ENCODE results near the gene SPINT3. TPM values are rescaled to one million over a fixed set of nuclear protein-coding genes. Genes with fewer than 3 reads are reported as not detected.

Gene SPINT3
- total and polyA plus RNA-seq, 4 donors, result 0.18 TPM; not detected in 3

DNA sequence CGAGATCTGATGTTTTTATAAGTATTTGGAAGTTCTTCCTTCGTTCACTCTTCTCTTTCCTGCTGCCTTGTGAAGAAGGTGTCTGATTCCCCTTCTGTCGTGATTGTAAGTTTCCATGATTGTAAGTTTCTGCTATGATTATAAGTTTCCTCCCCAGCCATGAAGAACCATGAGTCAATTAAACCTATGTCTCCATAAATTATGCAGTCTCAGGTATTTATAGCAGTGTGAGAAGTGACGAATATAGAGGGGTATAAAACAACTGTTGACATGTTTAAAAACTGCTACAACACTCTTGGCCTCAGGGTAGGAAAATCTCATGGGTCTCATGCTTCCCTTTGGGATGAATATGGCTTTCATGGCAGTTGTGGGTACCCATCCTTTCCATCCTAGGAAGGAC, 51.7 kb downstream of the SPINT3 start:
- Histone ChIP-seq H3K4me3 (no peak overlapping the region), H3K36me3 (ENCODE audit: control insufficient read depth in 4 of 4, insufficient read depth in 4 of 4, low read length in 4 of 4) (no peaks in the 10 kb centered on the region), H3K4me1 (ENCODE audit: control insufficient read depth in 5 of 5, insufficient read depth in 5 of 5, low read length in 5 of 5) (no peaks in the 10 kb centered on the region), H3K9ac (ENCODE audit: insufficient read depth in 1 of 2, low read length in 2 of 2) (no peak overlapping the region), H3K27ac (ENCODE audit: low read depth in 1 of 2, low read length in 1 of 2) (no peak overlapping the region), H3K27me3 (ENCODE audit: control insufficient read depth in 3 of 3, insufficient read depth in 3 of 3, low read length in 2 of 3) (peaks cover 0 to 11% (median 4%) of the 10 kb centered on the region in 3 donors), H3K9me3 (ENCODE audit: control insufficient read depth in 4 of 4, insufficient read depth in 3 of 4, low read length in 3 of 4) (no peaks in the 10 kb centered on the region)
- ATAC-seq (ENCODE audit: insufficient read depth, low FRiP score), result no peak
- 75 to 88% methylated on average over 4 of the region's 4 CpGs for WGBS, 2 donors
- no peak for DNase-seq
- TF ChIP-seq, protein P1, sequence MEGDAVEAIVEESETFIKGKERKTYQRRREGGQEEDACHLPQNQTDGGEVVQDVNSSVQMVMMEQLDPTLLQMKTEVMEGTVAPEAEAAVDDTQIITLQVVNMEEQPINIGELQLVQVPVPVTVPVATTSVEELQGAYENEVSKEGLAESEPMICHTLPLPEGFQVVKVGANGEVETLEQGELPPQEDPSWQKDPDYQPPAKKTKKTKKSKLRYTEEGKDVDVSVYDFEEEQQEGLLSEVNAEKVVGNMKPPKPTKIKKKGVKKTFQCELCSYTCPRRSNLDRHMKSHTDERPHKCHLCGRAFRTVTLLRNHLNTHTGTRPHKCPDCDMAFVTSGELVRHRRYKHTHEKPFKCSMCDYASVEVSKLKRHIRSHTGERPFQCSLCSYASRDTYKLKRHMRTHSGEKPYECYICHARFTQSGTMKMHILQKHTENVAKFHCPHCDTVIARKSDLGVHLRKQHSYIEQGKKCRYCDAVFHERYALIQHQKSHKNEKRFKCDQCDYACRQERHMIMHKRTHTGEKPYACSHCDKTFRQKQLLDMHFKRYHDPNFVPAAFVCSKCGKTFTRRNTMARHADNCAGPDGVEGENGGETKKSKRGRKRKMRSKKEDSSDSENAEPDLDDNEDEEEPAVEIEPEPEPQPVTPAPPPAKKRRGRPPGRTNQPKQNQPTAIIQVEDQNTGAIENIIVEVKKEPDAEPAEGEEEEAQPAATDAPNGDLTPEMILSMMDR (IDR thresholded peaks at IDR 0.05; ENCODE audit: control extremely low read depth, extremely low read depth), result no peak

DNA sequence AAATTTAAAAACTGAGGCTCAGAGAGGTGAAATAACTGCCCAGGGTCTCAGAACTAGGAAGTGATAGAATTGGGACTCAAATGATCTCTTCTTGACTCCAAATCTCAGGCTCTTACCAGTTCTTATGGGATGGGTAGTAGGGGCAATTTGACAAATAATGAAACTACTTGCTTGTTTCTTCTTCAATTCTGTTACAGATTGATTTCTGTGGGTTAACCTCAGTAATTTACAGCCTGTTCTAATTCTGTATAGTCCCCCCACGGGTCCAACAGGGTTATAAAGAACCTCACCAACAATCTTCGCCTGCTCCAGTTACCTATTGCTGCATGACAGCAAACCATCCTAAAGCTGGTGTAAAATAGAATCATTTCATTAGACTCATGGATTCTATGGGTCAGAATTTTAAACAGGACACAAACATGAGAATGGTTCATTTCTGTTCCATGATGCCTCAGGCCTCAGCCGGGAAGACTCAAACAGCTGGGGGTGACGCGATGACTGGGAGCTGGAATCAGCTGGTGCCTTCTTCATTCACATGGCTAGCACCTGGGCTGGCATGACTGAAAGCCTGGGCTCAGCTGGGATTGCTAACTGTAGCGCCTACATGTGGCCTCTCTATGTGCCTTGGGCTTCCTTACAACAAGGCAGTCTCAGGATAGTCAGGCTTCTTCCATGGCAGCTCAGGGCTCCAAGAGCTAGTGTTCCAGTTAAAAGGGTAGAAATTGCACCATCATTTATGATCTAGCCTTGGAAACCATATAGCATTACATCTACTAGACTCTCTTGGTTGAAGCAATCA, 52.5 kb downstream of the SPINT3 start:
- Histone ChIP-seq H3K4me3 (no peak overlapping the region), H3K4me1 (ENCODE audit: control insufficient read depth in 5 of 5, insufficient read depth in 5 of 5, low read length in 5 of 5) (no peaks in the 10 kb centered on the region), H3K9ac (ENCODE audit: insufficient read depth in 1 of 2, low read length in 2 of 2) (no peak overlapping the region), H3K27me3 (ENCODE audit: control insufficient read depth in 3 of 3, insufficient read depth in 3 of 3, low read length in 2 of 3) (peaks cover 0 to 5% (median 2%) of the 10 kb centered on the region in 3 donors), H3K36me3 (ENCODE audit: control insufficient read depth in 4 of 4, insufficient read depth in 4 of 4, low read length in 4 of 4) (no peaks in the 10 kb centered on the region), H3K27ac (ENCODE audit: low read depth in 1 of 2, low read length in 1 of 2) (no peak overlapping the region), H3K9me3 (ENCODE audit: control insufficient read depth in 4 of 4, insufficient read depth in 3 of 4, low read length in 3 of 4) (no peaks in the 10 kb centered on the region)
- WGBS, 2 donors, result 88 to 93% methylated on average over 6 of the region's 6 CpGs
- DNase-seq, result no peak
- ATAC-seq (ENCODE audit: insufficient read depth, low FRiP score), result no peak
- TF ChIP-seq, protein P1 (IDR thresholded peaks at IDR 0.05; ENCODE audit: control extremely low read depth, extremely low read depth), result no peak

Small RNA genes within 50 kb of the gene (small RNA-seq; reads per million reads assigned to genes)
- gene AL031663.1 (ENCODE audit: low replicate concordance) (not detected), gene HSPD1P21 (ENCODE audit: low replicate concordance) (not detected), gene RNA5SP485 (ENCODE audit: low replicate concordance) (not detected)

Other genes with a start within 250 kb of the SPINT3 start
- under 1 TPM in 1 of 2 donors, not detected in 1; 0.12 TPM for gene RBPJL, start 208.8 kb downstream of the SPINT3 start, total RNA-seq
- not detected for gene RBPJL, start 208.8 kb downstream of the SPINT3 start, polyA plus RNA-seq
- gene MATN4, start 207.3 kb downstream of the SPINT3 start, total RNA-seq, result under 1 TPM; 0.46 to 0.49 TPM
- gene MATN4, start 207.3 kb downstream of the SPINT3 start, polyA plus RNA-seq, result under 1 TPM; 0.14 to 0.24 TPM
- 100 to 1,000 TPM; 250 to 313 TPM for gene SDC4, start 167.2 kb downstream of the SPINT3 start, total RNA-seq
- gene SDC4, start 167.2 kb downstream of the SPINT3 start, polyA plus RNA-seq, result 100 to 1,000 TPM; 239 to 258 TPM
- gene SYS1, start 152.5 kb downstream of the SPINT3 start, total RNA-seq, result 10 to 100 TPM; 21.3 to 45.5 TPM
- gene SYS1, start 152.5 kb downstream of the SPINT3 start, polyA plus RNA-seq, result 10 to 100 TPM; 24.9 to 57.5 TPM
- gene TP53TG5, start 137.3 kb downstream of the SPINT3 start, total RNA-seq, result not detected
- gene TP53TG5, start 137.3 kb downstream of the SPINT3 start, polyA plus RNA-seq, result under 1 TPM; 0.03 to 0.28 TPM
- 10 to 100 TPM; 11.7 to 61.1 TPM for gene DBNDD2, start 107.3 kb downstream of the SPINT3 start, total RNA-seq
- 10 to 100 TPM; 54.6 to 75.4 TPM for gene DBNDD2, start 107.3 kb downstream of the SPINT3 start, polyA plus RNA-seq
- gene PIGT, start 99.5 kb downstream of the SPINT3 start, total RNA-seq, result 100 to 1,000 TPM in 1 of 2 donors, 10 to 100 TPM in 1; 33.6 to 107 TPM
- gene PIGT, start 99.5 kb downstream of the SPINT3 start, polyA plus RNA-seq, result 10 to 100 TPM; 71.6 to 73.0 TPM
- gene WFDC2, start 45.9 kb downstream of the SPINT3 start, total RNA-seq, result 100 to 1,000 TPM in 1 of 2 donors, 10 to 100 TPM in 1; 62.8 to 499 TPM
- gene WFDC2, start 45.9 kb downstream of the SPINT3 start, polyA plus RNA-seq, result 1,000 to 10,000 TPM in 1 of 2 donors, 100 to 1,000 TPM in 1; 547 to 1,020 TPM
- gene WFDC6, start 23.9 kb upstream of the SPINT3 start, total RNA-seq, result 1 to 10 TPM in 1 of 2 donors, not detected in 1; 2.3 TPM
- 1 to 10 TPM in 1 of 2 donors, under 1 TPM in 1; 0.24 to 1.0 TPM for gene WFDC6, start 23.9 kb upstream of the SPINT3 start, polyA plus RNA-seq
- 1 to 10 TPM in 1 of 2 donors, under 1 TPM in 1; 0.09 to 1.3 TPM for gene EPPIN, start 31.8 kb upstream of the SPINT3 start, total RNA-seq
- gene EPPIN, start 31.8 kb upstream of the SPINT3 start, polyA plus RNA-seq, result under 1 TPM; 0.13 to 0.53 TPM
- under 1 TPM in 1 of 2 donors, not detected in 1; 0.26 TPM for gene WFDC8, start 63.7 kb upstream of the SPINT3 start, total RNA-seq
- not detected for gene WFDC8, start 63.7 kb upstream of the SPINT3 start, polyA plus RNA-seq
- gene WFDC10A, start 114.1 kb upstream of the SPINT3 start, total RNA-seq, result not detected
- gene WFDC10A, start 114.1 kb upstream of the SPINT3 start, polyA plus RNA-seq, result not detected
- gene WFDC9, start 115.7 kb upstream of the SPINT3 start, total RNA-seq, result not detected
- not detected for gene WFDC9, start 115.7 kb upstream of the SPINT3 start, polyA plus RNA-seq
- not detected for gene WFDC11, start 154.6 kb upstream of the SPINT3 start, total RNA-seq
- not detected for gene WFDC11, start 154.6 kb upstream of the SPINT3 start, polyA plus RNA-seq
- under 1 TPM in 1 of 2 donors, not detected in 1; 0.17 TPM for gene WFDC13, start 186.4 kb upstream of the SPINT3 start, total RNA-seq
- under 1 TPM; 0.03 to 0.10 TPM for gene WFDC13, start 186.4 kb upstream of the SPINT3 start, polyA plus RNA-seq
- gene WFDC10B, start 189.4 kb upstream of the SPINT3 start, total RNA-seq, result 1 to 10 TPM in 1 of 2 donors, not detected in 1; 2.0 TPM
- 1 to 10 TPM; 1.5 to 2.0 TPM for gene WFDC10B, start 189.4 kb upstream of the SPINT3 start, polyA plus RNA-seq
- gene SPINT4, start 206.7 kb upstream of the SPINT3 start, total RNA-seq, result not detected
- not detected for gene SPINT4, start 206.7 kb upstream of the SPINT3 start, polyA plus RNA-seq

All from lung (tissue), 13 donors.